GM18858 (cell line): ENCODE results near the gene ADGRV1.

ENCODE experiments used
- ATAC-seq: cut with Tn5 transposase; IDR thresholded peaks from one replicate; pipeline ENCODE4 v1.9.1; 2021; ENCODE audit not compliant: unreplicated experiment

The ADGRV1 gene

DNA sequence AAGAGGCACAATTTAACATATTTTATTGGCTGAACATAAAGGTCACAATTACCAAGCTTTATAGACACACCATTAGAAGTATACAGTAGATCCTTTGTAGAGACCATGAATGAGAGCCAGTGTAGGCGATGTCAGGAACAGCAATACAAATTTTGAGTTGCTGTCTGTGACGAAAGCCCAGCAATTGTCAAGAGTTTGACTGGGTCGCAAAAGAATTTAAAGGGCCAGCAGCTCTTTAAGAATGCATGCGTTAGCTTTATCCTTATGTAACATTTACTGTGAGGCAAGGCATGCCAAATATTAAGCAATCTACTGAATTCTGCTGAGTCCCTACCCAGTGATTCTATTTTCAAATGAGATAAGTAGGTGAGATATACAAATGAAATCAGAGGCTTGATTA, 587.6 kb downstream of the ADGRV1 start:
- ATAC-seq, result no peak

- ATAC-seq, result no peak
These were observed 588.5 kb downstream of the ADGRV1 start for GRCh38 chr5:91146905-91147600.

DNA sequence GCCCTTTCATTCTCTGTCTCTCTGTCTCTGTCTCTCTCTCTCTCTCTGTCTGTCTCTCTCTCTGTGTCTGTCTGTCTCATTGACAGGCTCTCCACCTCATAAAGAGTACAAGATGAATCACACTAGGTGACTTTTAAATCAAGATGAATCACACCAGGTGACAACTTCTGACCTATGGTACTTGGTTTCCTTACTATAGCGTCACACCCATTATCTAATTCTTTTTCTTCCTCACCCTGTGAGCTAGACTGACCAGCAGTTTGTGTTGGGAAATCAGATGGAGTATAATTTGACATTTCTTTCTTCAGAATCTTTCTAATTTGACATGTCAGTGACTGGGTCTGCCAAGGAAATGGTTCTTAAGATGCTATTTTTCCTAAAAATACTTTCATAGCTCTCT, 591.6 kb downstream of the ADGRV1 start:
- no peak for ATAC-seq

DNA sequence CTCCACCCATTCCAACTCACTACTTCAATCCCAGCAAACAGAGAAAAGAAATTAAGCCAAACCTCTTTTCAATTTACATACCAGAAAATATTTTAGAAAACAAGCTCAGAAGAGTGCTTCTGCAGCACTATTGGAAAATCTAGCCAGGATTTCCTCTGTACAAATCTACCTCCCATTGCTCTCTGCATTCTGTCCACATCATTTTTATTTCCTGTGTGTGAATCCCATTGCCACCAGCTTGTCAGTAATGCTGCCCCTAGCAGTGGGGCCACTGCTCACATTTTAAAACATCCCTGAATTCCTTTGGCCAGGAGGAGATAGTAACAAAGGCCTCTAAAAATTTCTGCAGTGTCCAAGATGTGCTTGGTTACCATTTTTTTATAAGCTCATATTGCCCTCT, 592.0 kb downstream of the ADGRV1 start:
- no peak for ATAC-seq

DNA sequence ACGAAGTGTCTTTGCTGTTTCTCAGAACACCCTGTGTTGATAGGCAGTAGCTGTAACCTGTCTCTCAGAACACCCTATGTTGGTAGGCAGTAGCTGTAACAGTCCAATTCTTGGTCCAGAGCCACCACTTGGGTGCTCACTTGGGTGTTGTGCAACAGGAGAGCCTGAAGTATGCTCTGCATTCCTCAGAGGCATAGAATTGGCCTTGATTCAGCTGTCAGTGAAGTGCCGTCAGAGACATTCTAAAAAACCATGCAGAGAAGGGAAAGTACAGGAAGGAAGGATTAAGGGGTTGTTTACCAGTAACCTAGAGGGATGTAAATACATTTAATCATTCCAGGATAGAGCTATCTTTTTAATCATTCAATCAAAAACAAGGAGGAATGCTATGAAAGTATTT, 593.4 kb downstream of the ADGRV1 start:
- ATAC-seq, result no peak

DNA sequence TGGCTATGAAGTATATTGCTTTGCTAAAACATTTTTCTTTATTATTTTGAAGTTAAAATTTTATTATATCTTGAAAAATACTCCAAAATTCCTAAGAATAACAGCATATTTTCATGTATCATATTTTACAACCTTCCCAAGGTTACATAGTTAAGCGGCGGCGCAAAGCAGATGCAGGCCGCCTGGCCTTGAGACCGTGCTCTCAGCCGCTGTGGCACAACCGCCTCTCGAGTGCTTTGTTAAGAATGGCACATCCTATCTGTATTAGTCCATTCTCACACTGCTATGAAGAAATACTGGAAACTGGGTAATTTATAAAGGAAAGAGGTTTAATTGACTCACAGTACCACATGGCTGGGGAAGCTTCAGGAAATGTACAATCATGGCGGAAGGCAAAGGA, 595.7 kb downstream of the ADGRV1 start:
- ATAC-seq, result no peak

GRCh38 chr5:91155274-91155673, 596.7 kb downstream of the ADGRV1 start:
- ATAC-seq, result no peak

DNA sequence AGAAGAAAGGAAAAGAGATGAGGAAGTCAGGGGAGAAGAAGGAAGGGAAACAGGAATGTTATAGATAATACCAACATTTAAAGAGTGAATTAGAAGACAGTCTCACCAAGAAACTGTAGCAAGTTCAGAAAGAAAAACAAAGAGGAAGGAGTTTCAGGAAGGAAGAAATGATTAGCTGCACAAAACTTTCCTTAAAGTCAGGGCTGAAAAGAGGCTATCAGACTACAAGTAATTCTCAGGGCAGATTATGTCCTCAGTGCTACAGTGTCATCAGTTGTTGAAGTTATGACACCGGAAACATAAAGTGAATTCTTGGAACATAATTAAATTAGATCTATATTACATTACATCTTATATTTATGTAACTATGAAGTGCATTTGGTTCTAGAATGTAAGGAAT, 597.6 kb downstream of the ADGRV1 start:
- ATAC-seq, result no peak

DNA sequence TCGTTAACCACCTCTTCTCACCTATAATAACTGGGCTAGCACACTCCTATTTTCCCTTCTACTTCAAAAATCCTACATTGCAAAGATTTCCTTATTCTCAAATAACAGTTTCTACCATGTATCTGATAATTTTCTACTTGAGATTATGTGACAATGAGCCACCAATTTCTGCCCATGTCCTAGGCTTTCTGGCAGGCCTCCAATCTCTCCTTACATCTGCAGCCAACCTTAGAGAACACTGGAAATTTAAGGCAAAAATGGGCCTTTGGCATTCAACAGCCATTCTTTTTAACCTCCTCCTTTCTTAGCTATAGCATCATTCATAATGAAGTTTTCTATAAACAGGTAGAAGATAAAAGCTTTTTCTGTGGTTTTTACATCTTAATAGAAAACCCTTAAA, 599.4 kb downstream of the ADGRV1 start:
- ATAC-seq, result no peak

DNA sequence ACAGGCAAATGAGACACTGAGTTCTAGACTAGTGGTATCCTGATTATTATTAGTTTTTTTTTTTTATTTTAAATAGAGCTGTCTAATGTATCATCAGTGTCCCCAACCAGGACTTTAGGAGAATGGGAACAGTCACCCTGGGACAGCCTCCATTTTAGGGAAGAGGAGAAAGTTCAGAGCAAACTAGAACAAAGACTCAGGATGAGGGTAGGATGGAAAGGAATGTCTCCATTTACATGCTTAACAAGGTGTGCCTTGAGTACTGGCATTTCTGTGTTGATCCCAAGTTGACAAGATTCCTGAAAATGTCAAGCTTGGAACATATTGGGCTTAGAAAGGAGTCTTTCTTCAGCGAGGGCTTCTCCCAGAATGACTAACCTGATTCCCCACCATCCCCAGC, 601.0 kb downstream of the ADGRV1 start:
- ATAC-seq, result no peak

- ATAC-seq, result no peak
These were observed 602.2 kb downstream of the ADGRV1 start for GRCh38 chr5:91160714-91161285.

DNA sequence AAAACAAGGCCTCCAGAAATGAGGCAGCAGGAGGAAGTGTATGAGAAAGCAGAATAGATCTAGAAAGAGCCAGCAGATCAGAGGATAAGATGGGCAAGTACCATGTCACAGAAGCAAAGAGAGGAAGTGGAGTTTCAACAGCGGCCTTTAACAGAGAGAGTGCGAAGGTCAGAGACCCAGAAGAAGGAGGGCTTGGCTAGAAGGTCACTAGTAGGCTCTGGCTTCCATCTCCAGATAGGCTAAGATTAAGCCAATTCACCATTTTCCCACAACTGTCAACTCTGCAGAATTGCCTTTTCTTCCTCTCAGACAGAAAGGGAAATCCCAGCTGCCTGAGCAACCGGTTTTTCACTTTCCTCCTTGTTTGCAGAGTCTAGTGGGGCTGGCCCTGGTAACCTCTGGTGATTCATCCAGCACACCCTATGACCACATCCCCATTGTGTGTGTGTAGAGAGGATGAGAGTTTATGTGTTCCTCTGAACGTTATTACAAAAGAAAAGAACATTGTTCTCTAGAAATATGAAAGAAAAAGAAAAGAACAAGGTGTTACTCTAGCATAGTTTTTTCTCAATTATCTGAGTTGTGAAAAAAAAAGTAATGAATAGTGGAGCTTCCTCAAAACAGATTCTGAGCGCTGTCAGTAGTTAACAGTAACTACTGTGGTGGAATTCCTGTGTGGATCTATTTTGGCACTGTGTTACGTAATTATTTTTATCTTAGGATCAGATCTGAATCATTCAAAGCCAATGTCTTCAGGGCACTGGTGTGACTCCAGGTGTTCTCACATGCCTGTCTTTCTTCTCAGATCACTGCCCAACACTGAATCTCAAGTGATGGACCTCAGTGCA, 604.2 kb downstream of the ADGRV1 start:
- ATAC-seq, result peak; percentile 96

DNA sequence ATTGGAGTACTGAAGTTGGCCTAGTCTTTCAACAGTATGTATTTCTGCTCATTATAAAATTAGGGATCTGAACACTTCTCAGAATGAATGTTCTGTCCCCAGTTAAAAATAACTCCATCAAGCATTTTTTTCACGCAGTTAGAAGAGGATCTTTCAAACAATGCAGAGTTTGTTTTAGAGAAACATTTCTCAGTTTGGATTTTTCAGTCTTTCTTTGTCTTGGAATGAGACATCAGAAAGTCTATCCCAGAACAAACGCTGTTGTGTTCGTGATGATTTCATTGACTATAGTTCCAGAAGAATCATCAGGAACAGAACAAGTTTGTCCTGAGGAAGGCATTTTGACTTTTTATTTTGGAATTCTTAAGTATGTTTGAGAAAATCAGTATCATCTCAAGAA, 605.8 kb downstream of the ADGRV1 start:
- ATAC-seq, result no peak

GRCh38 chr5:91166059-91166807, 607.6 kb downstream of the ADGRV1 start:
- no peak for ATAC-seq

- ATAC-seq, result no peak
These were observed 610.3 kb downstream of the ADGRV1 start for GRCh38 chr5:91168859-91169258.

- no peak for ATAC-seq
These were observed 611.7 kb downstream of the ADGRV1 start for GRCh38 chr5:91170266-91170665.

- no peak for ATAC-seq
These were observed 612.7 kb downstream of the ADGRV1 start for GRCh38 chr5:91171322-91171721.

DNA sequence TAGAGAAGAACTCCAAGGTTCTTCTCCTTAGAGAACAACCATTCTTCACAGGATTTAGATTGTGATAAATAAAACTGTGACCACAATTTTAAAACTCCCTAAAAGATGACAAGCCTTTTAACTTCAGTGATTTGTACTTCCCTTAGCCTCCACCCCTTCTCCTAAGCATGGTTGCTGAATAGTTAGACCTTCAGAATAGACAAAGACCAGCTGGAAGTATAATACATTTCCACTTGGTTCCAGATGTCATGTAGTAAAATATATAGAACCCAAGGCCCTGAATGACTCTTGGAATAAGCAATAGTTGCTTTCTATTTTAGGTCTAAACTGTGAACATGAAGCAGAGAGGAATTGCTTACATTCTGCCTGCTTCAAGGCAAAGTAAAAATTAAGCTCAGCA, 615.8 kb downstream of the ADGRV1 start:
- no peak for ATAC-seq

DNA sequence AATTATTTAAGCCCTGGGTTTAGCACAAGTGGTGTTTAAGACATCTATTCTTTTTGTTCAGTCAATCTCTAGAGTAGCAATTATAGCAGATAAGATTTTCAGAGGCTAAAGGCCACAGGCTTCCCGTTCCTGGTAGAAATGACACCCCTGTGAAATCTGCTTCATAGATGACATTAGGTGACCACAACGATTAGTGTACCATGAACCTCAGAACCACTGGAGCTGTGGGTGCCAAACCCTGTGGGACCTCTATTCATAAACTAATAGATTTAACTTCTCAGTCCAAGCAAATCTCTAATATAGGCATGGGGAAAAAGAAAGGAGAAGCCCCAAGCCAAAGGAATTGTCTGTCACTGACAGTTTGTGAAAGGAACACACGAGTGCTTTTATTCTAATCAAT, 617.1 kb downstream of the ADGRV1 start:
- ATAC-seq, result no peak

- no peak for ATAC-seq
These were observed 617.9 kb downstream of the ADGRV1 start for GRCh38 chr5:91176288-91177016.

GRCh38 chr5:91177085-91177484, 618.5 kb downstream of the ADGRV1 start:
- no peak for ATAC-seq
